MM.1S (cell line): Measurements from ENCODE around the gene MFSD1.
"Not testable (repeated sequence)": the region's sequence is repeated elsewhere in the genome, so short reads cannot be mapped to it uniquely, and the experiment has no call there.

ENCODE experiments used
- DNase-seq: peaks from one replicate; pipeline ENCODE4 v3.0.0-alpha.2; 2015
- H2AFZ ChIP-seq: fragments of 300-600 bp; sonication (generic); 2 replicates; pipeline ENCODE4 v1.6.0; 2016; ENCODE audit warnings: antibody characterized with exemption, low read length
- H3F3A ChIP-seq: fragments of 300-600 bp; sonication (generic); 2 replicates; pipeline ENCODE4 v1.6.1; 2016; ENCODE audit warnings: mild to moderate bottlenecking, antibody characterized with exemption, low read length, moderate library complexity, mixed read lengths; ENCODE audit not compliant: insufficient read depth
- H3K27ac ChIP-seq: fragments of 300-600 bp; sonication (generic); 2 replicates; pipeline ENCODE4 v1.5.1; 2016; ENCODE audit warnings: mild to moderate bottlenecking, low read length
- H3K27me3 ChIP-seq: fragments of 300-600 bp; sonication (generic); replicated peaks from 2 replicates; pipeline ENCODE4 v1.6.0; 2016; ENCODE audit warnings: low read length; ENCODE audit not compliant: insufficient read depth
- H3K36me3 ChIP-seq: fragments of 300-600 bp; sonication (generic); replicated peaks from 2 replicates; pipeline ENCODE4 v1.6.1; 2016; ENCODE audit warnings: mild to moderate bottlenecking, low read length, mixed read lengths; ENCODE audit not compliant: insufficient read depth
- H3K4me1 ChIP-seq: fragments of 300-600 bp; sonication (generic); 2 replicates; pipeline ENCODE4 v1.6.1; 2016; ENCODE audit warnings: low read length, mixed read lengths
- H3K4me2 ChIP-seq: fragments of 300-600 bp; sonication (generic); 2 replicates; pipeline ENCODE4 v1.6.0; 2016; ENCODE audit warnings: low read depth, low read length
- H3K4me3 ChIP-seq: fragments of 300-600 bp; sonication (generic); 2 replicates; pipeline ENCODE4 v1.5.1; 2016; ENCODE audit warnings: low read length, mixed read lengths
- H3K79me2 ChIP-seq: fragments of 300-600 bp; sonication (generic); 2 replicates; pipeline ENCODE4 v1.6.1; 2016; ENCODE audit warnings: mixed run types, low read length, mixed read lengths
- H3K9ac ChIP-seq: fragments of 300-600 bp; sonication (generic); 2 replicates; pipeline ENCODE4 v1.6.1; 2016; ENCODE audit warnings: low read length, mixed read lengths
- H3K9me2 ChIP-seq: fragments of 300-600 bp; sonication (generic); replicated peaks from 2 replicates; pipeline ENCODE4 v1.6.1; 2016; ENCODE audit warnings: mild to moderate bottlenecking, low read length, mixed read lengths; ENCODE audit not compliant: insufficient read depth
- H3K9me3 ChIP-seq: fragments of 300-600 bp; sonication (generic); replicated peaks from 2 replicates; pipeline ENCODE4 v1.6.1; 2016; ENCODE audit warnings: mild to moderate bottlenecking, low read length, mixed read lengths; ENCODE audit not compliant: insufficient read depth
- H4K20me1 ChIP-seq: fragments of 300-600 bp; sonication (generic); 2 replicates; pipeline ENCODE4 v1.6.1; 2016; ENCODE audit warnings: mild to moderate bottlenecking, low read length, moderate library complexity, mixed read lengths; ENCODE audit not compliant: insufficient read depth
- CTCF ChIP-seq: fragments of 300-600 bp; sonication (generic); IDR thresholded peaks from 2 replicates; pipeline ENCODE4 v1.5.1; 2016; ENCODE audit warnings: antibody characterized with exemption, low read length, mixed read lengths
- EZH2 ChIP-seq: fragments of 300-600 bp; sonication (generic); optimal IDR thresholded peaks from 2 replicates; pipeline ENCODE3; 2017; ENCODE audit warnings: low read depth, mild to moderate bottlenecking, antibody characterized with exemption, low read length, mixed read lengths
- EZH2phosphoT487 ChIP-seq: fragments of 300-600 bp; sonication (generic); IDR thresholded peaks from 2 replicates; pipeline ENCODE4 v1.6.1; 2018; ENCODE audit warnings: antibody characterized with exemption, low read length

Gene MFSD1

GRCh38 chr3:158788446-158788845 lies 13.4 kb upstream of the MFSD1 start:
- H3F3A ChIP-seq: no peaks in the 10 kb centered on the region
- no peaks in the 10 kb centered on the region for H3K27me3 ChIP-seq
- no peak overlapping the region for H3K27ac ChIP-seq
- no peak overlapping the region for H3K4me3 ChIP-seq
- no peak overlapping the region for H3K9ac ChIP-seq
- H2AFZ ChIP-seq: no peak overlapping the region
- TF ChIP-seq EZH2 (no peak), EZH2phosphoT487 (no peak), CTCF (no peak)
- no peaks in the 10 kb centered on the region for H3K9me3 ChIP-seq
- DNase-seq: no peak
- peaks cover 6% of the 10 kb centered on the region for H3K4me1 ChIP-seq
- H3K79me2 ChIP-seq: no peaks in the 10 kb centered on the region
- no peaks in the 10 kb centered on the region for H3K36me3 ChIP-seq
- no peaks in the 10 kb centered on the region for H3K9me2 ChIP-seq
- no peak overlapping the region for H3K4me2 ChIP-seq
- H4K20me1 ChIP-seq: no peaks in the 10 kb centered on the region

- H3K4me3 ChIP-seq: no peak overlapping the region
- no peaks in the 10 kb centered on the region for H3K27me3 ChIP-seq
- H3K4me1 ChIP-seq: peaks cover 6% of the 10 kb centered on the region
- no peaks in the 10 kb centered on the region for H3K9me2 ChIP-seq
- no peaks in the 10 kb centered on the region for H4K20me1 ChIP-seq
- DNase-seq: peak; percentile 46
- H3K79me2 ChIP-seq: no peaks in the 10 kb centered on the region
- H3K9ac ChIP-seq: no peak overlapping the region
- H3K9me3 ChIP-seq: no peaks in the 10 kb centered on the region
- no peaks in the 10 kb centered on the region for H3K36me3 ChIP-seq
- H3K27ac ChIP-seq: no peak overlapping the region
- H3K4me2 ChIP-seq: no peak overlapping the region
- no peaks in the 10 kb centered on the region for H3F3A ChIP-seq
- no peak overlapping the region for H2AFZ ChIP-seq
- peak; percentile 38 for TF ChIP-seq CTCF
- TF ChIP-seq EZH2phosphoT487: no peak
- TF ChIP-seq EZH2: no peak
Measured at GRCh38 chr3:158789592-158789991, 12.3 kb upstream of the MFSD1 start.

- peak overlapping the region; percentile 28 for H3K4me3 ChIP-seq
- H3K79me2 ChIP-seq: no peaks in the 10 kb centered on the region
- no peaks in the 10 kb centered on the region for H3K9me3 ChIP-seq
- no peaks in the 10 kb centered on the region for H3K27me3 ChIP-seq
- H3K4me2 ChIP-seq: peak overlapping the region; percentile 73
- peaks cover 6% of the 10 kb centered on the region for H3K4me1 ChIP-seq
- no peaks in the 10 kb centered on the region for H3F3A ChIP-seq
- H4K20me1 ChIP-seq: no peaks in the 10 kb centered on the region
- H2AFZ ChIP-seq: peak overlapping the region; percentile 71
- H3K36me3 ChIP-seq: no peaks in the 10 kb centered on the region
- H3K9me2 ChIP-seq: no peaks in the 10 kb centered on the region
- H3K9ac ChIP-seq: peak overlapping the region; percentile 18; the same call in 1 of the 2 replicates
- TF ChIP-seq EZH2: no peak
- TF ChIP-seq CTCF: peak; percentile 95
- TF ChIP-seq EZH2phosphoT487: no peak
- DNase-seq: peak; percentile 89
- H3K27ac ChIP-seq: no peak overlapping the region
Measured at GRCh38 chr3:158790901-158791589, 10.8 kb upstream of the MFSD1 start.

- H3K9me2 ChIP-seq, H4K20me1 ChIP-seq, H3K27ac ChIP-seq, H3K9me3 ChIP-seq, H3K9ac ChIP-seq, H3F3A ChIP-seq, H3K27me3 ChIP-seq, H3K79me2 ChIP-seq, H3K36me3 ChIP-seq, H3K4me1 ChIP-seq, DNase-seq: not testable (repeated sequence)
- H3K4me2 ChIP-seq: peak overlapping the region; percentile 73
- peak overlapping the region; percentile 71; the same call in 1 of the 2 replicates for H2AFZ ChIP-seq
- peak overlapping the region; percentile 28; the same call in 1 of the 2 replicates for H3K4me3 ChIP-seq
Measured at GRCh38 chr3:158791590-158791920, 10.3 kb upstream of the MFSD1 start.
